B cell (primary cell): ENCODE results near the gene NPY4R.
"Not testable (repeated sequence)": the region's sequence is repeated elsewhere in the genome, so short reads cannot be mapped to it uniquely, and the experiment has no call there.

Experiments used
- EZH2 ChIP-seq: IDR thresholded peaks from 2 replicates; pipeline ENCODE4 v1.6.1; 2012; ENCODE audit warnings: borderline replicate concordance, low read depth, mild to moderate bottlenecking, moderate library complexity, low read length; ENCODE audit not compliant: insufficient read depth, poor library complexity, severe bottlenecking
- TF ChIP-seq, protein P1 (sequence below): fragments of 200-600 bp; IDR thresholded peaks from one replicate; pipeline ENCODE4 v1.8.0; 2022; ENCODE audit warnings: antibody characterized with exemption, mild to moderate bottlenecking

DNA sequence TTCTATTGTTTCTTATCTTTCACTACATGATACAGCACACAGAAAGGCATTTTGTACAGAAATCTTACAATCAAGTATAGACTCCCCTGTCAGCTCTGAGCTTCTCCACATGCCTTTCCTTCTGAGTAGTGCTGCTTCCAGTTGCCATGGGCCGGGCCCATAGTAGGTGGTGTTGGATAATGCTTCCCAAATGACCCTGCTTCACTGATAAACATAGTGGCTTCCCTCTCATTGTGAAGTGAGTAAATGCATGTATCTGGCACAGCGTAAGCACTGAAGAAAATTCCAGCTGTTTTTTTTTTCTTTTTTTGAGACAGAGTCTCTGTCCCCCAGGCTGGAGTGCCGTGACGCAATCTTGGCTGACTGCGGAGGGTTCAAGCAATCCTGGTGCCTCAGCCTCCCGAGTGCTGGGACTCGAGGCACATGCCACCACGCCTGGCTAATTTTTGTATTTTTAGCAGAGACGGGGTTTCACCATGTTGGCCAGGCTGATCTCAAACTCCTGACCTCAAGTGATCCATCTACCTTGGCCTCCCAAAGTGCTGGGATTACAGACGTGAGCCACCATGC, 23.0 kb downstream of the NPY4R start:
- TF ChIP-seq EZH2, result not testable (repeated sequence)
- TF ChIP-seq, protein P1, sequence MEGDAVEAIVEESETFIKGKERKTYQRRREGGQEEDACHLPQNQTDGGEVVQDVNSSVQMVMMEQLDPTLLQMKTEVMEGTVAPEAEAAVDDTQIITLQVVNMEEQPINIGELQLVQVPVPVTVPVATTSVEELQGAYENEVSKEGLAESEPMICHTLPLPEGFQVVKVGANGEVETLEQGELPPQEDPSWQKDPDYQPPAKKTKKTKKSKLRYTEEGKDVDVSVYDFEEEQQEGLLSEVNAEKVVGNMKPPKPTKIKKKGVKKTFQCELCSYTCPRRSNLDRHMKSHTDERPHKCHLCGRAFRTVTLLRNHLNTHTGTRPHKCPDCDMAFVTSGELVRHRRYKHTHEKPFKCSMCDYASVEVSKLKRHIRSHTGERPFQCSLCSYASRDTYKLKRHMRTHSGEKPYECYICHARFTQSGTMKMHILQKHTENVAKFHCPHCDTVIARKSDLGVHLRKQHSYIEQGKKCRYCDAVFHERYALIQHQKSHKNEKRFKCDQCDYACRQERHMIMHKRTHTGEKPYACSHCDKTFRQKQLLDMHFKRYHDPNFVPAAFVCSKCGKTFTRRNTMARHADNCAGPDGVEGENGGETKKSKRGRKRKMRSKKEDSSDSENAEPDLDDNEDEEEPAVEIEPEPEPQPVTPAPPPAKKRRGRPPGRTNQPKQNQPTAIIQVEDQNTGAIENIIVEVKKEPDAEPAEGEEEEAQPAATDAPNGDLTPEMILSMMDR, result not testable (repeated sequence)
